Measurements from ENCODE around the gene ACO2. TPM values are rescaled to one million over a fixed set of nuclear protein-coding genes. Genes with fewer than 3 reads are reported as not detected.

The ACO2 gene
- total and polyA plus RNA-seq, 2 of the 8 experiments (the other 6 are each of a cell fraction or from before 2014, with no cell fraction given) = 52.8 to 75.4 TPM

GRCh38 chr22:41458161-41458728, 10.7 kb upstream of the ACO2 start:
- H3K27ac ChIP-seq (ENCODE audit: low read depth, low read length) = no peak overlapping the region
- H3K23ac ChIP-seq (ENCODE audit: insufficient read length) = no peak overlapping the region
- CTCF ChIA-PET (ENCODE audit: partially characterized antibody) = interaction anchor here (1.1 to 5.7 kb wide), 4 partner anchors 10 to 59 kb away, joined by 3 to 29 read pairs (median 6); partner anchors contain the start of genes ACO2 and PHF5A
- no peaks in the 10 kb centered on the region for H3K4me1 ChIP-seq (replicated peaks in 1 of 4; ENCODE audit: control insufficient read depth in 3 of 4, insufficient read depth in 4 of 4, low read length in 3 of 4)
- H2BK12ac ChIP-seq (ENCODE audit: low read depth, low read length) = no peak overlapping the region
- H2BK120ac ChIP-seq (replicated peaks; ENCODE audit: low read depth, low read length) = no peak overlapping the region
- no peak overlapping the region for H2BK15ac ChIP-seq (ENCODE audit: low read length)
- no peak overlapping the region for H3K4me2 ChIP-seq (ENCODE audit: insufficient read depth in 1 of 2, low read depth in 2 of 2, low read length in 2 of 2)
- 88% methylated on average over 7 of the region's 7 CpGs; no CpG with 5 or more reads in 1 of the 2 experiments for WGBS, 2 experiments (ENCODE audit: extremely low coverage in 1 of 2, insufficient coverage in 1 of 2, insufficient read length in 1 of 2, insufficient replicate concordance in 2 of 2, low coverage in 1 of 2, low lambda C conversion rate in 2 of 2, missing lambda C conversion rate in 1 of 2)
- H3K4me3 ChIP-seq (ENCODE audit: extremely low read depth in 1 of 4, insufficient read depth in 2 of 4, low read depth in 3 of 4, low read length in 4 of 4) = no peak overlapping the region
- DNase-seq (ENCODE audit: low read depth in 1 of 2, low spot score in 2 of 2) (no peak), FAIRE-seq (no peak)
- no peak overlapping the region for H2BK5ac ChIP-seq (ENCODE audit: low read depth, low read length)
- no peak overlapping the region for H3K56ac ChIP-seq (replicated peaks; ENCODE audit: insufficient read length, low read depth, low read length)
- H3K79me1 ChIP-seq (ENCODE audit: low read depth, low read length) = no peaks in the 10 kb centered on the region
- no peak overlapping the region for H3K9ac ChIP-seq (replicated peaks in 1 of 4; ENCODE audit: extremely low read depth in 1 of 4, low read depth in 3 of 4, low read length in 3 of 4)
- H3K79me2 ChIP-seq (ENCODE audit: control insufficient read depth in 1 of 2, insufficient read depth in 2 of 2, low read length in 2 of 2) = no peaks in the 10 kb centered on the region
- H4K8ac ChIP-seq (ENCODE audit: extremely low read depth, insufficient read depth, low read length) = no peak overlapping the region
- H2AFZ ChIP-seq (ENCODE audit: low read length) = no peak overlapping the region
- TF ChIP-seq RXRA (IDR thresholded peaks at IDR 0.05; ENCODE audit: insufficient read depth, low read depth, low read length) (no peak), TCF12 (IDR thresholded peaks at IDR 0.05; ENCODE audit: low read depth, low read length) (no peak)
- POLR2A ChIA-PET (ENCODE audit: partially characterized antibody) = interaction anchor here (1.0 to 30.6 kb wide), 7 partner anchors 2 to 59 kb away, joined by 3 to 887 read pairs (median 5); partner anchors contain the start of genes ACO2, PHF5A and TOB2
- H3K27me3 ChIP-seq (replicated peaks in 1 of 4; ENCODE audit: control insufficient read depth in 3 of 4, extremely low read depth in 1 of 4, insufficient read depth in 3 of 4, low read length in 3 of 4) = no peaks in the 10 kb centered on the region
- H4K5ac ChIP-seq (ENCODE audit: insufficient read length, low read depth, low read length) = no peak overlapping the region
- H3K18ac ChIP-seq (ENCODE audit: extremely low read depth, low read length) = no peak overlapping the region
- H4K20me1 ChIP-seq (replicated peaks in 1 of 2; ENCODE audit: control insufficient read depth in 1 of 2, insufficient read depth in 2 of 2, low read length in 2 of 2) = peaks cover 0 to 3% of the 10 kb centered on the region in 2 experiments
- no peak overlapping the region for H2BK20ac ChIP-seq (ENCODE audit: low read length)
- H4K91ac ChIP-seq (replicated peaks; ENCODE audit: insufficient read length, low read length) = no peak overlapping the region
- H3K9me3 ChIP-seq (ENCODE audit: insufficient read depth in 2 of 2, low read depth in 1 of 2, low read length in 1 of 2) = no peaks in the 10 kb centered on the region
- H3K23me2 ChIP-seq (ENCODE audit: low read depth, low read length) = no peaks in the 10 kb centered on the region
- no peak overlapping the region for H3K4ac ChIP-seq (replicated peaks; ENCODE audit: insufficient read length, low read depth, low read length)
- no peak overlapping the region for H2AK5ac ChIP-seq (ENCODE audit: low read depth, low read length)
- H3K36me3 ChIP-seq (ENCODE audit: control insufficient read depth in 2 of 4, insufficient read depth in 4 of 4, low read length in 3 of 4) = peaks cover 9 to 38% (median 26%) of the 10 kb centered on the region in 4 experiments; a peak in 7 of 8 replicates
- no peak overlapping the region for H3K14ac ChIP-seq (ENCODE audit: insufficient read length)

All from H1 (cell line).